OCI-LY7 (cell line): ENCODE data around the gene SLIT3. TPM values are rescaled to one million over a fixed set of nuclear protein-coding genes. Genes with fewer than 3 reads are reported as not detected.

Experiments used
- BruUV-seq: library from RNA; stranded (reverse); fragments of 400-500 nt; replicated peaks from 2 replicates; lab custom pipeline; 2021; lab: Mats Ljungman, UMichigan
- CTCF ChIA-PET: fragments of 300-600 bp; sonication (Branson Sonifier 250); formaldehyde crosslinking; loops from one replicate; lab custom pipeline; 2022; ENCODE audit warnings: antibody characterized with exemption; ENCODE audit not compliant: unreplicated experiment; lab: Charles Lee
- POLR2A ChIA-PET: fragments of 300-600 bp; sonication (Branson Sonifier 250); formaldehyde crosslinking; loops from one replicate; lab custom pipeline; 2022; ENCODE audit warnings: antibody characterized with exemption; lab: Charles Lee
- DNase-seq: peaks from one replicate; pipeline ENCODE4 v3.0.0-alpha.2; 2015; ENCODE audit warnings: low spot score
- H2AFZ ChIP-seq: fragments of 200-600 bp; sonication (generic), shearing (Covaris generic); 2 replicates; pipeline ENCODE4 v1.6.1; 2014; ENCODE audit warnings: mild to moderate bottlenecking, antibody characterized with exemption, low read length, moderate library complexity
- H3K27ac ChIP-seq: fragments of 200-600 bp; sonication (generic); 2 replicates; pipeline ENCODE4 v1.5.1; 2014; ENCODE audit warnings: mixed run types, low read depth, mild to moderate bottlenecking, moderate library complexity, low read length, inconsistent platforms; ENCODE audit not compliant: poor library complexity, severe bottlenecking
- H3K36me3 ChIP-seq: fragments of 200-600 bp; sonication (generic); 2 replicates; pipeline ENCODE4 v1.6.1; 2014; ENCODE audit warnings: mild to moderate bottlenecking, antibody characterized with exemption, low read length, moderate library complexity, mixed read lengths; ENCODE audit not compliant: insufficient read depth
- H3K4me1 ChIP-seq: fragments of 200-600 bp; sonication (generic); 2 replicates; pipeline ENCODE4 v1.5.1; 2014; ENCODE audit warnings: mild to moderate bottlenecking, low read length; ENCODE audit not compliant: insufficient read depth, poor library complexity, severe bottlenecking
- H3K4me2 ChIP-seq: fragments of 200-600 bp; sonication (generic); 2 replicates; pipeline ENCODE4 v1.6.1; 2014; ENCODE audit warnings: mild to moderate bottlenecking, low read length
- H3K4me3 ChIP-seq: fragments of 200-600 bp; sonication (generic); 2 replicates; pipeline ENCODE4 v1.5.1; 2014; ENCODE audit warnings: mild to moderate bottlenecking, low read depth, low read length; ENCODE audit not compliant: poor library complexity, severe bottlenecking
- H3K79me2 ChIP-seq: fragments of 200-600 bp; sonication (generic); 2 replicates; pipeline ENCODE4 v1.6.1; 2016; ENCODE audit warnings: low read depth, mild to moderate bottlenecking, low read length, moderate library complexity, mixed read lengths; ENCODE audit not compliant: insufficient read depth
- H3K9me2 ChIP-seq: fragments of 200-600 bp; sonication (generic); 2 replicates; pipeline ENCODE4 v1.6.1; 2016; ENCODE audit warnings: mild to moderate bottlenecking, low read length, mixed read lengths; ENCODE audit not compliant: insufficient read depth
- H3K9me3 ChIP-seq: fragments of 200-600 bp; sonication (generic); 2 replicates; pipeline ENCODE4 v1.6.1; 2014; ENCODE audit warnings: mild to moderate bottlenecking, mixed run types, low read length, mixed read lengths
- H4K20me1 ChIP-seq: fragments of 200-600 bp; sonication (generic); 2 replicates; pipeline ENCODE4 v1.6.1; 2014; ENCODE audit warnings: mild to moderate bottlenecking, antibody characterized with exemption, low read length, moderate library complexity, mixed read lengths; ENCODE audit not compliant: insufficient read depth
- EZH2phosphoT487 ChIP-seq: fragments of 200-600 bp; sonication (generic); IDR thresholded peaks from 2 replicates; pipeline ENCODE4 v1.6.1; 2018; ENCODE audit warnings: low read depth, borderline replicate concordance, mild to moderate bottlenecking, mixed run types, antibody characterized with exemption, low read length, moderate library complexity, mixed read lengths
- intact Hi-C: fragments of 100-400 bp; cut with micrococcal nuclease; formaldehyde crosslinking; loops from one replicate; pipeline ENCODE4 v1.10.0; 2022; ENCODE audit not compliant: unreplicated experiment
- total RNA-seq, 2 experiments: library from RNA; depleted of rRNA in 1 of 2; stranded (reverse); fragments of >200 nt in 1 of 2; shearing (Covaris generic) in 1 of 2; gene quantifications; 2 replicates each; pipeline ENCODE4 v1.2.3, GENCODE V29; 2014 to 2022
- TF ChIP-seq, protein P1 (sequence below): fragments of 200-600 bp; sonication (generic); conservative IDR thresholded peaks from 2 replicates; pipeline ENCODE4 v1.5.1; 2014; ENCODE audit warnings: mild to moderate bottlenecking, antibody characterized with exemption, low read length, moderate library complexity, mixed read lengths

Gene SLIT3
- total RNA-seq, 2 experiments from 2014 or later: not detected

DNA sequence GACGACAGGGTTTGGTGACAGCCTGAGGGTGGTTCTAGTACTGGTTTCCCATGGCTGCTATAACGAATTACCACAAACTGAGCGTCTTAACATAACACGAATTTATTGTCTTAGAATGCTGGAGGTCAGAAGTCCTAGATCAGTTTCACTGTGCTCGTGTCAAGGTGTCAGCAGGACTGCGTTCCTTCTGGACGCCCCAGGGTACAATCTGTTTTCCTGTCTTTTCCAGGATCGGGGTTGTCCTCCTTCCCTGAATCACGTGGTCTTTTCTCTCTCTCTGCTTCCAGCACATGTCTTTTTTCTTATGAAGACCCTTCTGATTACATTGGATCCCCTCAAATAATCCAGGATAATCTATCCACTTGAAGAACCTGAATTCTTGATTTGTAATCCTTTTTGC is 430.0 kb downstream of the SLIT3 start:
- Histone ChIP-seq H3K4me3 (no peak overlapping the region), H3K27ac (no peak overlapping the region), H3K4me2 (no peak overlapping the region), H4K20me1 (no peaks in the 10 kb centered on the region), H2AFZ (no peak overlapping the region), H3K36me3 (no peaks in the 10 kb centered on the region), H3K9me3 (no peaks in the 10 kb centered on the region), H3K79me2 (no peaks in the 10 kb centered on the region), H3K4me1 (no peaks in the 10 kb centered on the region), H3K9me2 (no peaks in the 10 kb centered on the region)
- ChIA-PET CTCF (no interaction called here), POLR2A (no interaction called here)
- no TSS peak for BruUV-seq
- intact Hi-C loops: no loop called here
- no peak for TF ChIP-seq EZH2phosphoT487
- TF ChIP-seq, protein P1, sequence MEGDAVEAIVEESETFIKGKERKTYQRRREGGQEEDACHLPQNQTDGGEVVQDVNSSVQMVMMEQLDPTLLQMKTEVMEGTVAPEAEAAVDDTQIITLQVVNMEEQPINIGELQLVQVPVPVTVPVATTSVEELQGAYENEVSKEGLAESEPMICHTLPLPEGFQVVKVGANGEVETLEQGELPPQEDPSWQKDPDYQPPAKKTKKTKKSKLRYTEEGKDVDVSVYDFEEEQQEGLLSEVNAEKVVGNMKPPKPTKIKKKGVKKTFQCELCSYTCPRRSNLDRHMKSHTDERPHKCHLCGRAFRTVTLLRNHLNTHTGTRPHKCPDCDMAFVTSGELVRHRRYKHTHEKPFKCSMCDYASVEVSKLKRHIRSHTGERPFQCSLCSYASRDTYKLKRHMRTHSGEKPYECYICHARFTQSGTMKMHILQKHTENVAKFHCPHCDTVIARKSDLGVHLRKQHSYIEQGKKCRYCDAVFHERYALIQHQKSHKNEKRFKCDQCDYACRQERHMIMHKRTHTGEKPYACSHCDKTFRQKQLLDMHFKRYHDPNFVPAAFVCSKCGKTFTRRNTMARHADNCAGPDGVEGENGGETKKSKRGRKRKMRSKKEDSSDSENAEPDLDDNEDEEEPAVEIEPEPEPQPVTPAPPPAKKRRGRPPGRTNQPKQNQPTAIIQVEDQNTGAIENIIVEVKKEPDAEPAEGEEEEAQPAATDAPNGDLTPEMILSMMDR: no peak
- DNase-seq: no peak

DNA sequence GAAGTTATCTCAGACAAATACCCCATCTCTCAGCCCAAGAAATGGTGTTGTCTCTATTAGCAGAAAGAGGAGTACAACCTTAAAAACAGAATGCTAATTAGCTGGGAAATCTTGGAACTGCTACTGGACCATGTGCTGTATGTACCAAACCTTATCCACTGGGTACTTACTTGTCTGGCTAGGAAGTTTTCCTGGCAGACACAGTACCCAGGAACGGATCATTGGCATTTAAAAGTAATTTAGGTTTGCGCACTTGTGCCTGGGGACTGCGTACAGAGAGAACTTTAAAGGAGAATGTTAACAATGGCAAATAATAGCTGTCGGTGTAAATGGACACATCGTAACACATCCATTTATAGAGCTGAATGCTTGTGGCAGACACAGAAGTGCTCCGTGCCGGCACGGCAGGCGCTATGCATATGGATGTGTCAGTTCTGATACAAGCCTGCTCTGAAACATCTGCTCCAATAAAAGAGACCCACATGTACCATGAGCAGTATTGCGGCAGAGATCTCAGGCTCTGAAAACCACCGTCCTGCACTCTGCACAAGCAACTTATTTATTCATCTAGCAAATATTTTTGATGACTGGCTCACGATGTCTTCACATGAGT is 431.2 kb downstream of the SLIT3 start:
- CTCF ChIA-PET: no interaction called here
- Histone ChIP-seq H3K79me2 (no peaks in the 10 kb centered on the region), H3K9me3 (no peaks in the 10 kb centered on the region), H3K4me1 (no peaks in the 10 kb centered on the region), H3K36me3 (no peaks in the 10 kb centered on the region), H3K4me2 (no peak overlapping the region), H3K27ac (no peak overlapping the region), H2AFZ (no peak overlapping the region), H4K20me1 (no peaks in the 10 kb centered on the region), H3K4me3 (no peak overlapping the region), H3K9me2 (no peaks in the 10 kb centered on the region)
- DNase-seq: no peak
- intact Hi-C loops: no loop called here
- no TSS peak for BruUV-seq
- POLR2A ChIA-PET: no interaction called here
- TF ChIP-seq, protein P1: no peak
- TF ChIP-seq EZH2phosphoT487: no peak

DNA sequence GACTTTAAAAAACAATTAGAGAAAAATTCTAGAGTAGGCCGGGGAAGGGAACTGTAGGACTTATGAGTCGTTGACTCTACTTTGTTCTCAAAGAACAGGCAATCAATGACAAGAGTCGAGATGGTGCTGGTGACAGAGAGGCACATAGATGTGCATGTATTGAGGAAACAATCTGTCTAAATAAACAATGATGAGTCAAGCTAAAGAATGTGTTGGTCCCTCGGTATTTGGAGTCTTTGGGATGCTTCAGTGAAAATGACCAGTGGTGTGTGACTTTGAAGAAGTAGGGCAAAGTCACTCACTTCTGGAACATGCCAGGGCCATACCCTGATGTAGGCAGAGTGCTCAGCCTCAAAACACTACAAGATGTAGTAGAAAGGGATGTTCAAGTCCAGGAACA is 433.7 kb downstream of the SLIT3 start:
- ChIA-PET POLR2A (no interaction called here), CTCF (interaction anchor here (0.6 kb wide), 1 partner anchor 20 kb away, joined by 3 read pairs; no protein-coding TSS in a partner anchor)

More for the DNA sequence above, 433.7 kb downstream of the SLIT3 start:
- BruUV-seq: no TSS peak
- TF ChIP-seq, protein P1: no peak
- TF ChIP-seq EZH2phosphoT487: no peak
- Histone ChIP-seq H3K27ac (no peak overlapping the region), H4K20me1 (no peaks in the 10 kb centered on the region), H3K4me3 (no peak overlapping the region), H3K9me2 (no peaks in the 10 kb centered on the region), H2AFZ (no peak overlapping the region), H3K4me2 (no peak overlapping the region), H3K79me2 (no peaks in the 10 kb centered on the region), H3K4me1 (no peaks in the 10 kb centered on the region), H3K9me3 (no peaks in the 10 kb centered on the region), H3K36me3 (no peaks in the 10 kb centered on the region)
- intact Hi-C loops: no loop called here
- no peak for DNase-seq
